ENCODE measurements around the gene CDC25B. TPM values are rescaled to one million over a fixed set of nuclear protein-coding genes. Genes with fewer than 3 reads are reported as not detected.
A peak's percentile ranks its signal among the peaks of the same experiment; 100 is the strongest.

CDC25B gene
- total and polyA plus RNA-seq, 10 of the 15 experiments (the other 5 are each of a cell fraction or from before 2014, with no cell fraction given) = 4.6 to 58.8 (median 24.6) TPM

- Histone ChIP-seq H3K27ac (ENCODE audit: control insufficient read depth, insufficient read depth) (no peak overlapping the region), H3K36me3 (ENCODE audit: control insufficient read depth in 2 of 2, insufficient read depth in 2 of 2, low read length in 1 of 2) (no peaks in the 10 kb centered on the region), H3K27me3 (replicated peaks in 1 of 2; ENCODE audit: control insufficient read depth in 2 of 2, insufficient read depth in 2 of 2, low read length in 1 of 2) (no peaks in the 10 kb centered on the region), H3K4me1 (ENCODE audit: control insufficient read depth, insufficient read depth, low read length) (no peaks in the 10 kb centered on the region), H2AFZ (ENCODE audit: control insufficient read depth, low read depth, low read length) (no peak overlapping the region), H3K9ac (ENCODE audit: control insufficient read depth, insufficient read depth, low read length) (no peak overlapping the region), H4K20me1 (ENCODE audit: control insufficient read depth, insufficient read depth) (no peaks in the 10 kb centered on the region), H3K4me3 (no peak overlapping the region), H3K79me2 (ENCODE audit: control insufficient read depth, insufficient read depth, low read length) (no peaks in the 10 kb centered on the region), H3K4me2 (ENCODE audit: control insufficient read depth, insufficient read depth) (no peak overlapping the region), H3K9me3 (replicated peaks; ENCODE audit: control insufficient read depth, insufficient read depth, low read length) (no peaks in the 10 kb centered on the region)
- in situ Hi-C loops (cut with MboI) = no loop called here
- intact Hi-C loops (cut with micrococcal nuclease; ENCODE audit: unreplicated experiment) = loop anchor here (2.0 kb wide), 2 partner anchors 33 to 71 kb away; partner anchors contain the start of gene AP5S1
- no TSS peak for BruUV-seq (replicated peaks)
- CTCF ChIA-PET = interaction anchor here (0.6 to 1.9 kb wide), 7 partner anchors 9 to 167 kb away, joined by 3 to 9 read pairs (median 3); partner anchors contain the start of gene ADISSP
- SMC1A ChIA-PET (ENCODE audit: uncharacterized antibody, unreplicated experiment) = interaction anchor here (0.8 to 0.9 kb wide), 3 partner anchors 18 to 208 kb away, joined by 3 read pairs; partner anchors contain the start of gene ADISSP
- RAD21 ChIA-PET (ENCODE audit: unreplicated experiment) = no interaction called here
- TF ChIP-seq POLR2AphosphoS2 (IDR thresholded peaks at IDR 0.05; ENCODE audit: low read depth, low read length) (no peak), JUNB (IDR thresholded peaks at IDR 0.05) (no peak), CTCF (IDR thresholded peaks at IDR 0.05 in 2 of 3, conservative IDR thresholded peaks at IDR 0.05 in 1 of 3; ENCODE audit: control insufficient read depth in 2 of 3, extremely low read depth in 1 of 3, insufficient read depth in 1 of 3, low read depth in 3 of 3, low read length in 3 of 3) (peak; percentile 36 to 66 (median 61)), NR2C2 (IDR thresholded peaks at IDR 0.05; ENCODE audit: borderline replicate concordance, control insufficient read depth, insufficient read length, low read depth) (no peak), NFIC (IDR thresholded peaks at IDR 0.05; ENCODE audit: low read depth, low read length) (no peak), LARP7 (IDR thresholded peaks at IDR 0.05) (0 out of 2 replicates have a peak, but pooled peaks have one; percentile 25), YY1 (IDR thresholded peaks at IDR 0.05; ENCODE audit: low read depth, low read length) (peak; percentile 41; the same call in 1 of the 2 replicates), SMC3 (IDR thresholded peaks at IDR 0.05; ENCODE audit: borderline replicate concordance, low read length) (peak; percentile 21; the same call in 1 of the 2 replicates), MYC (IDR thresholded peaks at IDR 0.05; ENCODE audit: insufficient read depth, insufficient read length, insufficient replicate concordance, low read length, severe bottlenecking) (no peak), MTA3 (IDR thresholded peaks at IDR 0.05; ENCODE audit: borderline replicate concordance, low read length) (no peak), POLR2A (IDR thresholded peaks at IDR 0.05; ENCODE audit: low read depth, low read length) (peak; percentile 33; the same call in 1 of the 2 replicates)
- peak; percentile 67 for ATAC-seq
- no peak for DNase-seq (ENCODE audit: low read depth, low spot score)
- WGBS (ENCODE audit: insufficient coverage, insufficient replicate concordance, low lambda C conversion rate, missing lambda C conversion rate) = 66% methylated on average over 72 of the region's 72 CpGs
- FAIRE-seq = no peak
- POLR2A ChIA-PET = no interaction called here
These were observed 46.2 kb upstream of the CDC25B start for GRCh38 chr20:3749689-3750531.

Data from GM12878 (cell line).